ENCODE measurements around the gene UBE4A.

Gene UBE4A

DNA sequence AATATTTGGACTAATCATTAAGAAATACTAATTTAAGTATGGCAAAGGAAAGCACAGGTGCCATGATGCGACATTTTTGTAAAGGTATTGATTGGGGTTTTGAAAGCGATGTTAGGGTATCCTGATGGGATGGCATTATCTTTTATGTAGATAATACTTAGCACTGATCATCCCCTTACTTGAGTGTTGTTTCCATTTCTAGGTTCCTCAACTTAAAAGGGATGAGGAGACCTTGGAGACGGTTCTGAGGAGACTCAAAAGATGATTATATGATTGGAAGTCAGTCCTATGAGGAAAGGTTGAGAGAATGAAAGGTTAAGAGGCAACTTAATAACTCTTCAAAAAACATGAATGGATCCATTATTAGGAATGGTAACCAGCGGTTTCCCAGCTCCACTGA is 88.0 kb downstream of the UBE4A start:
- Histone ChIP-seq H3K4me1 (ENCODE audit: control insufficient read depth in 2 of 2, insufficient read depth in 2 of 2, low read length in 2 of 2) (peaks cover 6 to 13% of the 10 kb centered on the region in 2 donors), H3K9ac (ENCODE audit: low read depth in 1 of 2, low read length in 2 of 2) (no peak overlapping the region), H3K4me3 (ENCODE audit: low read length in 2 of 2) (no peak overlapping the region), H3K9me3 (ENCODE audit: control insufficient read depth in 2 of 2, low read length in 2 of 2) (no peaks in the 10 kb centered on the region), H3K27me3 (ENCODE audit: control insufficient read depth in 2 of 2, insufficient read depth in 2 of 2, low read length in 2 of 2) (no peaks in the 10 kb centered on the region), H3K36me3 (ENCODE audit: control insufficient read depth in 2 of 2, insufficient read depth in 2 of 2, low read length in 2 of 2) (peaks cover 5 to 7% of the 10 kb centered on the region in 2 donors), H3K27ac (ENCODE audit: low read depth in 2 of 2, low read length in 2 of 2) (no peak overlapping the region)

DNA sequence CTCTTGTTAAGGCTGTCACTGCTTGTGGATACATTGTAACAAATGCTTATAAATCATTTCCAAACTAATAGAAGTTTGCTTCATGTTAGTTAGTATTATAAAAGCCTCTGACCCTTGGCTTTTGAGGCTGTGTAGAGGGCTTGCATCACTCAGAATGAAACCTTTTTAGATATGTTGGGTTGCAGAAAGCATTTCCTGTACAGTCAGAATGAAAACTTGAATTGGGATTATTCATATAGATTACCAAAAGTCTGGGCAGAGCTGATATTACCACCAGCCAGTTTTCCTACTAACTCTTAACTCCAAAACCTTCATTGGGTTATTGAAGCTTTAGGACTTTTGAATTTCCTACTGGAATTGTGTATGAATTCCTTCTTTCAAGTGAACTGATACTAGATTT is 88.9 kb downstream of the UBE4A start:
- Histone ChIP-seq H3K9ac (ENCODE audit: low read depth in 1 of 2, low read length in 2 of 2) (no peak overlapping the region), H3K9me3 (ENCODE audit: control insufficient read depth in 2 of 2, low read length in 2 of 2) (no peaks in the 10 kb centered on the region), H3K27me3 (ENCODE audit: control insufficient read depth in 2 of 2, insufficient read depth in 2 of 2, low read length in 2 of 2) (no peaks in the 10 kb centered on the region), H3K36me3 (ENCODE audit: control insufficient read depth in 2 of 2, insufficient read depth in 2 of 2, low read length in 2 of 2) (peaks cover 5 to 7% of the 10 kb centered on the region in 2 donors), H3K4me3 (ENCODE audit: low read length in 2 of 2) (no peak overlapping the region), H3K27ac (ENCODE audit: low read depth in 2 of 2, low read length in 2 of 2) (no peak overlapping the region), H3K4me1 (ENCODE audit: control insufficient read depth in 2 of 2, insufficient read depth in 2 of 2, low read length in 2 of 2) (peaks cover 0 to 8% of the 10 kb centered on the region in 2 donors)

Data from mucosa of rectum (tissue), 2 donors.